HEK293 (cell line): ENCODE measurements around the gene MTMR6.

ENCODE experiments used
- CTCF ChIP-seq: fragments of 450-650 bp; formaldehyde crosslinking; IDR thresholded peaks from 2 replicates; pipeline ENCODE4 v1.5.1; 2016; ENCODE audit warnings: missing biosample characterization, missing genetic modification characterization
- GLIS2 ChIP-seq: fragments of 450-650 bp; formaldehyde crosslinking; IDR thresholded peaks from 2 replicates; pipeline ENCODE4 v1.5.1; 2016; ENCODE audit warnings: missing biosample characterization, missing genetic modification characterization
- KLF9 ChIP-seq: fragments of 450-650 bp; formaldehyde crosslinking; IDR thresholded peaks from 2 replicates; pipeline ENCODE4 v1.5.1; 2016; ENCODE audit warnings: missing biosample characterization, missing genetic modification characterization, low read depth
- REST ChIP-seq: fragments of 450-650 bp; formaldehyde crosslinking; IDR thresholded peaks from 2 replicates; pipeline ENCODE4 v1.5.1; 2016; ENCODE audit warnings: missing biosample characterization, missing genetic modification characterization
- SP7 ChIP-seq: fragments of 450-650 bp; formaldehyde crosslinking; IDR thresholded peaks from 2 replicates; pipeline ENCODE4 v1.5.1; 2016; ENCODE audit warnings: missing biosample characterization, missing genetic modification characterization
- TRIM28 ChIP-seq: IDR thresholded peaks from 2 replicates; pipeline ENCODE4 v1.6.1; 2011; ENCODE audit warnings: low read length, control low read depth, borderline replicate concordance
- ZBTB1 ChIP-seq: fragments of 450-650 bp; formaldehyde crosslinking; IDR thresholded peaks from 2 replicates; pipeline ENCODE4 v1.5.1; 2016; ENCODE audit warnings: missing biosample characterization, missing genetic modification characterization
- ZBTB17 ChIP-seq: fragments of 450-650 bp; formaldehyde crosslinking; IDR thresholded peaks from 2 replicates; pipeline ENCODE4 v1.5.1; 2016; ENCODE audit warnings: missing biosample characterization, missing genetic modification characterization
- ZFP3 ChIP-seq: fragments of 450-650 bp; formaldehyde crosslinking; IDR thresholded peaks from 2 replicates; pipeline ENCODE4 v1.5.1; 2016; ENCODE audit warnings: low read depth, missing biosample characterization, missing genetic modification characterization
- ZFP37 ChIP-seq: fragments of 450-650 bp; formaldehyde crosslinking; IDR thresholded peaks from 2 replicates; pipeline ENCODE4 v1.5.1; 2016; ENCODE audit warnings: missing biosample characterization, missing genetic modification characterization
- ZNF138 ChIP-seq: fragments of 450-650 bp; formaldehyde crosslinking; IDR thresholded peaks from 2 replicates; pipeline ENCODE4 v1.5.1; 2016; ENCODE audit warnings: missing biosample characterization, missing genetic modification characterization, borderline replicate concordance
- ZNF16 ChIP-seq: fragments of 450-650 bp; formaldehyde crosslinking; IDR thresholded peaks from 2 replicates; pipeline ENCODE4 v1.5.1; 2016; ENCODE audit warnings: low read depth, missing biosample characterization, missing genetic modification characterization
- ZNF2 ChIP-seq: fragments of 450-650 bp; formaldehyde crosslinking; IDR thresholded peaks from 2 replicates; pipeline ENCODE4 v1.5.1; 2016; ENCODE audit warnings: missing biosample characterization, missing genetic modification characterization
- ZNF266 ChIP-seq: fragments of 450-650 bp; formaldehyde crosslinking; IDR thresholded peaks from 2 replicates; pipeline ENCODE4 v1.5.1; 2016; ENCODE audit warnings: missing biosample characterization, missing genetic modification characterization, low read depth
- ZNF280C ChIP-seq: fragments of 450-650 bp; formaldehyde crosslinking; IDR thresholded peaks from 2 replicates; pipeline ENCODE4 v1.5.1; 2016; ENCODE audit warnings: missing biosample characterization, missing genetic modification characterization
- ZNF350 ChIP-seq: fragments of 450-650 bp; formaldehyde crosslinking; IDR thresholded peaks from 2 replicates; pipeline ENCODE4 v1.5.0; 2017; ENCODE audit warnings: missing biosample characterization, mild to moderate bottlenecking, missing genetic modification characterization
- ZNF362 ChIP-seq: fragments of 450-650 bp; formaldehyde crosslinking; IDR thresholded peaks from 2 replicates; pipeline ENCODE4 v1.5.1; 2016; ENCODE audit warnings: missing biosample characterization, missing genetic modification characterization
- ZNF426 ChIP-seq: fragments of 450-650 bp; formaldehyde crosslinking; IDR thresholded peaks from 2 replicates; pipeline ENCODE4 v1.5.1; 2017; ENCODE audit warnings: missing biosample characterization, missing genetic modification characterization, mild to moderate bottlenecking, inconsistent platforms, moderate library complexity
- ZNF488 ChIP-seq: fragments of 450-650 bp; formaldehyde crosslinking; IDR thresholded peaks from 2 replicates; pipeline ENCODE4 v1.5.1; 2016; ENCODE audit warnings: missing biosample characterization, missing genetic modification characterization
- ZNF513 ChIP-seq: fragments of 450-650 bp; IDR thresholded peaks from 2 replicates; pipeline ENCODE4 v1.5.1; 2018; ENCODE audit warnings: missing biosample characterization, missing genetic modification characterization
- ZNF548 ChIP-seq: fragments of 450-650 bp; formaldehyde crosslinking; IDR thresholded peaks from 2 replicates; pipeline ENCODE4 v1.5.1; 2016; ENCODE audit warnings: missing biosample characterization, missing genetic modification characterization
- ZNF549 ChIP-seq: fragments of 450-650 bp; IDR thresholded peaks from 2 replicates; pipeline ENCODE4 v1.5.1; 2018; ENCODE audit warnings: missing biosample characterization, missing genetic modification characterization, mild to moderate bottlenecking, inconsistent platforms, moderate library complexity
- ZNF561 ChIP-seq: fragments of 450-650 bp; IDR thresholded peaks from 2 replicates; pipeline ENCODE4 v1.5.1; 2018; ENCODE audit warnings: missing biosample characterization, missing genetic modification characterization, borderline replicate concordance
- ZNF585B ChIP-seq: fragments of 450-650 bp; formaldehyde crosslinking; IDR thresholded peaks from 2 replicates; pipeline ENCODE4 v1.5.1; 2016; ENCODE audit warnings: missing biosample characterization, missing genetic modification characterization
- ZNF670 ChIP-seq: fragments of 450-650 bp; formaldehyde crosslinking; IDR thresholded peaks from 2 replicates; pipeline ENCODE4 v1.5.1; 2016; ENCODE audit warnings: missing biosample characterization, missing genetic modification characterization, low read depth
- ZNF677 ChIP-seq: fragments of 450-650 bp; IDR thresholded peaks from 2 replicates; pipeline ENCODE4 v1.5.0; 2018; ENCODE audit warnings: missing biosample characterization, mild to moderate bottlenecking, missing genetic modification characterization, moderate library complexity
- ZNF701 ChIP-seq: fragments of 450-650 bp; formaldehyde crosslinking; IDR thresholded peaks from 2 replicates; pipeline ENCODE4 v1.5.1; 2016; ENCODE audit warnings: missing biosample characterization, missing genetic modification characterization
- ZNF830 ChIP-seq: fragments of 450-650 bp; IDR thresholded peaks from 2 replicates; pipeline ENCODE4 v1.5.0; 2018; ENCODE audit warnings: missing biosample characterization, missing genetic modification characterization, low read depth, mild to moderate bottlenecking, moderate library complexity
- ZSCAN23 ChIP-seq: fragments of 450-650 bp; formaldehyde crosslinking; IDR thresholded peaks from 2 replicates; pipeline ENCODE4 v1.5.1; 2016; ENCODE audit warnings: missing biosample characterization, missing genetic modification characterization

Gene MTMR6

GRCh38 chr13:25286969-25287961 is at the start of gene MTMR6 (continued):
- TF ChIP-seq SP7 (tag by site-specific recombination) (peak; percentile 62), ZNF677 (tag by site-specific recombination) (no peak), ZNF670 (tag by site-specific recombination) (no peak), TRIM28 (no peak), ZBTB17 (tag by site-specific recombination) (peak; percentile 78), KLF9 (tag by site-specific recombination) (no peak), ZNF488 (tag by site-specific recombination) (no peak), ZNF280C (tag by site-specific recombination) (no peak), GLIS2 (tag by site-specific recombination) (0 out of 2 replicates have a peak, but pooled peaks have one; percentile 41), ZNF830 (tag by site-specific recombination) (no peak), CTCF (tag by site-specific recombination) (peak; percentile 94), ZNF426 (no peak), ZFP37 (tag by site-specific recombination) (no peak; the same call in 1 of the 2 replicates), ZNF350 (tag by site-specific recombination) (no peak), ZNF16 (tag by site-specific recombination) (no peak), ZNF138 (tag by site-specific recombination) (no peak), ZNF2 (peak; percentile 95), ZNF585B (tag by site-specific recombination) (no peak), ZNF513 (no peak), ZSCAN23 (tag by site-specific recombination) (no peak), ZNF362 (no peak), ZNF548 (tag by site-specific recombination) (no peak), ZNF549 (no peak), ZNF701 (no peak), ZBTB1 (tag by site-specific recombination) (no peak), ZNF266 (tag by site-specific recombination) (no peak), REST (tag by site-specific recombination) (no peak), ZNF561 (tag by site-specific recombination) (peak; percentile 16; the same call in 1 of the 2 replicates), ZFP3 (tag by site-specific recombination) (no peak)
